Right atrium auricular region (tissue), 2 donors: ENCODE measurements around the gene NDUFB6. TPM values are rescaled to one million over a fixed set of nuclear protein-coding genes. Genes with fewer than 3 reads are reported as not detected.
A peak's percentile ranks its signal among the peaks of the same experiment; 100 is the strongest.
"Not testable (repeated sequence)": the region's sequence is repeated elsewhere in the genome, so short reads cannot be mapped to it uniquely, and the experiment has no call there.

Experiments used
- DNase-seq: peaks from one replicate; pipeline ENCODE4 v3.0.0-alpha.2; 2019; ENCODE audit warnings: low spot score
- H3K27ac ChIP-seq, 2 donors: fragments of 200-600 bp; sonication (generic); 1 replicate in 1 of 2; 2 replicates in 1 of 2; pipeline ENCODE4 v1.5.1; 2016 to 2019
- H3K27me3 ChIP-seq, 2 donors: fragments of 200-600 bp; sonication (generic); one replicate each; pipeline versions ENCODE4 v1.5.1 to v1.6.0; 2017 to 2019
- H3K36me3 ChIP-seq: fragments of 200-600 bp; sonication (generic); one replicate; pipeline ENCODE4 v1.5.1; 2016
- H3K4me1 ChIP-seq, 2 donors: fragments of 200-600 bp; sonication (generic); one replicate each; pipeline versions ENCODE4 v1.5.1 to v1.6.0; 2017 to 2019
- H3K4me3 ChIP-seq, 2 donors: fragments of 200-600 bp; sonication (generic); 1 replicate in 1 of 2; 2 replicates in 1 of 2; pipeline ENCODE4 v1.5.1; 2017 to 2019; ENCODE audit warnings: mild to moderate bottlenecking in 1 of 2, moderate library complexity in 1 of 2
- H3K9me3 ChIP-seq, 2 donors: fragments of 200-600 bp; sonication (generic); one replicate each; pipeline ENCODE4 v1.5.1; 2019
- total RNA-seq, 2 donors: library from RNA; depleted of rRNA; stranded (reverse); fragments of >200 nt; gene quantifications; one replicate each; pipeline ENCODE4 v1.1.0, GENCODE V29; 2016
- TF ChIP-seq, protein P1 (sequence below), 2 donors: fragments of 200-600 bp; sonication (generic); IDR thresholded peaks; one replicate each; pipeline ENCODE4 v1.5.1; 2019; ENCODE audit warnings: antibody characterized with exemption in 2 of 2

Gene NDUFB6
- total RNA-seq, result 100 to 1,000 TPM in 1 of 2 donors, 10 to 100 TPM in 1; 70.1 to 134 TPM

DNA sequence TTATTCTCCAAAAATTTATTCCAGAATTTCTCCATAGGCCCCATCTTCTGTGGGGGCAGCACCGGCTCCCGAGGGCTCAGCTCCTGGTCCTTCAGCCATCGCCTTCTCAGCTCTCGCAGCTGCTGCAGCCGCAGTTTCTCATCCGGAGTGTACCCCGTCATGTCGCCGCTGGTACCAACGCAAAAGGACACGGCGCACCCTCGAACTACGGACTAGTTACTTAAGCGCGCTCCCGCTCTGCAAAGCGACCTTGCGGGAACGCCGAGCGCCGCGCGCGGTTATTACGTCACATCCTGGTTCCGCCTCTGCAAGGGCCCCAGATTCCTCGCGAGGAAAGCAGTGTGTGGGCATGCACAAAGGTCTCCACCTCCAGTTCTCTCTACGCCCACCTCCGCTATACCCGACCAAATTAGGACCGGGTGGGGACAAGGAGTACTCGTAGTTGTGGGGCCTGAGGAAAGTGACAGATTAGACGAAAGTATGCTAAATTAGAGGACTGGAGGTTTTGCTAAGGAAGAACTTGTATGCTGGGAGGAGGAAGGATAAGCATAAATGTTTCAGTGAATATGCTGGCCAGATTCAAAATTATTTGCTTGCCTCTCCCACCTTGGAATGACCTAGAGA, at the start of gene NDUFB6:
NDUFB6 (minus strand) TSS at position 260 of the 624 bp plus-strand sequence; CDS start at position 161, 99 bp downstream.
- no peaks in the 10 kb centered on the region for H3K27me3 ChIP-seq

DNA sequence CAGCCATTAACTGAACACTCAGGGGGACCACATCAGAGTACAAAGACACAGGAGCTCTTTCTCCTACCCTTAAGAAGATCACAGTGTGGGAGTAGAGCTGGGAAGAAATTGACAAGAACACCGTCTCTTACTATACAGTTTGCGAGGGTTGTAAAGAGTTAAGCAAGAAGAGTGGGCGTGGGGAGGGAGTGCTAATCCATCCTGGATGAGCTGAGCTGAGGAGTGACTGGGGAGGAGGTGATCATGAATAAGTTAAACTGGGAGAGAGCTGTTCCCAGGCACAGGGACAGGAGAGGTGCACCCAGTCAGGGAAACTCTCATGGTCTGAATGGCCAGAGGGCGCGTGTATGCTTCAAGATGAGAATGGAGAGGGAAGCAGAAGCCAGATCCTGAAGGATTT, 45.3 kb upstream of the NDUFB6 start:
- no peaks in the 10 kb centered on the region for H3K4me1 ChIP-seq
- no peak overlapping the region for H3K4me3 ChIP-seq
- no peaks in the 10 kb centered on the region for H3K9me3 ChIP-seq
- H3K27me3 ChIP-seq, result no peaks in the 10 kb centered on the region
- H3K36me3 ChIP-seq, result no peaks in the 10 kb centered on the region
- DNase-seq, result no peak
- no peak overlapping the region for H3K27ac ChIP-seq
- TF ChIP-seq, protein P1, sequence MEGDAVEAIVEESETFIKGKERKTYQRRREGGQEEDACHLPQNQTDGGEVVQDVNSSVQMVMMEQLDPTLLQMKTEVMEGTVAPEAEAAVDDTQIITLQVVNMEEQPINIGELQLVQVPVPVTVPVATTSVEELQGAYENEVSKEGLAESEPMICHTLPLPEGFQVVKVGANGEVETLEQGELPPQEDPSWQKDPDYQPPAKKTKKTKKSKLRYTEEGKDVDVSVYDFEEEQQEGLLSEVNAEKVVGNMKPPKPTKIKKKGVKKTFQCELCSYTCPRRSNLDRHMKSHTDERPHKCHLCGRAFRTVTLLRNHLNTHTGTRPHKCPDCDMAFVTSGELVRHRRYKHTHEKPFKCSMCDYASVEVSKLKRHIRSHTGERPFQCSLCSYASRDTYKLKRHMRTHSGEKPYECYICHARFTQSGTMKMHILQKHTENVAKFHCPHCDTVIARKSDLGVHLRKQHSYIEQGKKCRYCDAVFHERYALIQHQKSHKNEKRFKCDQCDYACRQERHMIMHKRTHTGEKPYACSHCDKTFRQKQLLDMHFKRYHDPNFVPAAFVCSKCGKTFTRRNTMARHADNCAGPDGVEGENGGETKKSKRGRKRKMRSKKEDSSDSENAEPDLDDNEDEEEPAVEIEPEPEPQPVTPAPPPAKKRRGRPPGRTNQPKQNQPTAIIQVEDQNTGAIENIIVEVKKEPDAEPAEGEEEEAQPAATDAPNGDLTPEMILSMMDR (IDR thresholded peaks at IDR 0.05), result no peak

More for the DNA sequence above, at the start of gene NDUFB6:
- peaks cover 11% of the 10 kb centered on the region for H3K36me3 ChIP-seq
- H3K9me3 ChIP-seq, result no peaks in the 10 kb centered on the region
- peak within 1 kb of the TSS; percentile 77 to 92 for H3K4me3 ChIP-seq
- peak within 1 kb of the TSS; percentile 89 to 93 for H3K27ac ChIP-seq
- peak; percentile 94 for DNase-seq
- peaks cover 0 to 32% of the 10 kb centered on the region in 2 donors for H3K4me1 ChIP-seq
- TF ChIP-seq, protein P1 (IDR thresholded peaks at IDR 0.05), result no peak

- Histone ChIP-seq H3K9me3 (peaks cover 0 to 6% of the 10 kb centered on the region in 2 donors), H3K36me3 (no peaks in the 10 kb centered on the region), H3K4me1 (no peaks in the 10 kb centered on the region), H3K27ac (no peak overlapping the region), H3K4me3 (no peak overlapping the region), H3K27me3 (no peaks in the 10 kb centered on the region)
- TF ChIP-seq, protein P1 (IDR thresholded peaks at IDR 0.05), result no peak
- DNase-seq, result no peak
These were observed 33.9 kb upstream of the NDUFB6 start for GRCh38 chr9:32606811-32607210.

- Histone ChIP-seq H3K27me3 (no peaks in the 10 kb centered on the region), H3K27ac (no peak overlapping the region), H3K4me3 (no peak overlapping the region), H3K4me1 (no peaks in the 10 kb centered on the region), H3K9me3 (peaks cover 0 to 6% of the 10 kb centered on the region in 2 donors), H3K36me3 (no peaks in the 10 kb centered on the region)
- TF ChIP-seq, protein P1 (IDR thresholded peaks at IDR 0.05), result no peak
- DNase-seq, result no peak
These were observed 31.2 kb upstream of the NDUFB6 start for GRCh38 chr9:32603914-32604852.

GRCh38 chr9:32599021-32599420, 26.1 kb upstream of the NDUFB6 start:
- DNase-seq, H3K27me3 ChIP-seq, H3K9me3 ChIP-seq, H3K36me3 ChIP-seq, H3K4me3 ChIP-seq, H3K27ac ChIP-seq, H3K4me1 ChIP-seq: not testable (repeated sequence)

DNA sequence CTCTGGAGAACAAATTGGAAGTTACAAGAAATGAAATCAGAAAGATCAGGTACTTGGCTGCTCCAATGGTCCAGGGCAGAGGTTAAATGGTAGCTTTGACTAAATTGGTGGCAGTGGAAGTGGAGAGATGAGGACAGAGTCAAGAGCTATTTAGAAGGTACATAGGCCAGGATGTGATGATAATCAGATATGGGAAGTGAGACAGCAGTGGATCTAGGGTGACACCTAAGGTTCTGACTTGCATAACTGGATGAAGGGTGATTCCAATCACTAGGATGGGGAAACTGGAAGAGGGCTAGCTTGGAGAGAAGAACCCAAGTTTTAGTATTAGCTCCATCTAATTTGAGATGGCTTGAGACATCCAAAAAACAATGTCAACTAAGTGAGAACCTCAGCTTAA, 24.0 kb upstream of the NDUFB6 start:
- TF ChIP-seq, protein P1 (IDR thresholded peaks at IDR 0.05), result no peak

More for the DNA sequence above, 24.0 kb upstream of the NDUFB6 start:
- no peak for DNase-seq
- no peak overlapping the region for H3K27ac ChIP-seq
- no peaks in the 10 kb centered on the region for H3K4me1 ChIP-seq
- no peaks in the 10 kb centered on the region for H3K9me3 ChIP-seq
- H3K4me3 ChIP-seq, result no peak overlapping the region
- no peaks in the 10 kb centered on the region for H3K36me3 ChIP-seq
- H3K27me3 ChIP-seq, result no peaks in the 10 kb centered on the region
